ENCODE results near the gene UBE2B. TPM values are rescaled to one million over a fixed set of nuclear protein-coding genes. Genes with fewer than 3 reads are reported as not detected.
"Not testable (repeated sequence)": the region's sequence is repeated elsewhere in the genome, so short reads cannot be mapped to it uniquely, and the experiment has no call there.

UBE2B gene
- total RNA-seq, 4 donors from 2014 or later, result 20.9 to 50.0 (median 41.7) TPM

- 0% methylated on average over 12 to 13 of the region's 29 CpGs for WGBS, 2 donors
- peaks cover 8 to 55% (median 18%) of the 10 kb centered on the region in 3 donors for H3K4me1 ChIP-seq
- no peaks in the 10 kb centered on the region for H3K9me3 ChIP-seq
- peak overlapping the region; percentile 75 to 93 (median 85) for H3K4me3 ChIP-seq
- peak overlapping the region; percentile 96 to 99 (median 98) for H3K27ac ChIP-seq
- intact Hi-C loops (cut with DNase I), result loop anchor here (5.0 kb wide), 1 partner anchor 155 kb away; the partner anchor contains the start of gene JADE2
- H3K27me3 ChIP-seq, result no peaks in the 10 kb centered on the region
- H3K36me3 ChIP-seq, result peaks cover 0 to 26% (median 3%) of the 10 kb centered on the region in 3 donors
- no peak for TF ChIP-seq CTCF (IDR thresholded peaks at IDR 0.05)
- peak in 1 of 4 donors; percentile 13 for TF ChIP-seq POLR2A (IDR thresholded peaks at IDR 0.05)
- DNase-seq, result no peak
These were observed 518 bp downstream of the UBE2B start for GRCh38 chr5:134371834-134372340.

- Histone ChIP-seq H3K4me1 (peaks cover 8 to 45% (median 12%) of the 10 kb centered on the region in 3 donors), H3K4me3 (peak overlapping the region in 2 of 4 donors; percentile 75 to 93), H3K36me3 (peaks cover 0 to 43% (median 8%) of the 10 kb centered on the region in 3 donors)
- H3K9me3 ChIP-seq, H3K27me3 ChIP-seq, H3K27ac ChIP-seq, DNase-seq: not testable (repeated sequence)
- WGBS, 2 donors, result 95 to 96% methylated on average over 3 to 5 of the region's 5 CpGs
- intact Hi-C loops (cut with DNase I), result loop anchor here (5.0 kb wide), 1 partner anchor 154 kb away; the partner anchor contains the start of gene JADE2
These were observed 2.3 kb downstream of the UBE2B start for GRCh38 chr5:134373633-134374032.

- peaks cover 0 to 49% (median 8%) of the 10 kb centered on the region in 3 donors for H3K36me3 ChIP-seq
- H3K27ac ChIP-seq, result no peak overlapping the region
- 60 to 74% methylated on average over 3 of the region's 3 CpGs for WGBS, 2 donors
- intact Hi-C loops (cut with DNase I), result loop anchor here (5.0 kb wide), 1 partner anchor 153 kb away; the partner anchor contains the start of gene JADE2
- H3K4me3 ChIP-seq, result no peak overlapping the region
- H3K9me3 ChIP-seq, result no peaks in the 10 kb centered on the region
- DNase-seq, result no peak
- no peak for TF ChIP-seq POLR2A (IDR thresholded peaks at IDR 0.05)
- H3K27me3 ChIP-seq, result no peaks in the 10 kb centered on the region
- H3K4me1 ChIP-seq, result peaks cover 8 to 45% (median 12%) of the 10 kb centered on the region in 3 donors
These were observed 2.9 kb downstream of the UBE2B start for GRCh38 chr5:134374232-134374631.

- Histone ChIP-seq H3K36me3 (peaks cover 8 to 97% (median 37%) of the 10 kb centered on the region in 3 donors), H3K27ac (no peak overlapping the region), H3K27me3 (no peaks in the 10 kb centered on the region), H3K9me3 (no peaks in the 10 kb centered on the region), H3K4me3 (no peak overlapping the region), H3K4me1 (no peaks in the 10 kb centered on the region)
- intact Hi-C loops (cut with DNase I), result no loop called here
- DNase-seq, result no peak
- WGBS, 2 donors, result 56 to 59% methylated on average over 5 of the region's 5 CpGs
- no peak for TF ChIP-seq POLR2A (IDR thresholded peaks at IDR 0.05)
- no peak for TF ChIP-seq CTCF (IDR thresholded peaks at IDR 0.05)
These were observed 9.0 kb downstream of the UBE2B start for GRCh38 chr5:134380346-134380745.

GRCh38 chr5:134382204-134382603 is 10.8 kb downstream of the UBE2B start:
- H3K36me3 ChIP-seq, result peaks cover 8 to 100% (median 38%) of the 10 kb centered on the region in 3 donors
- not testable (repeated sequence) for DNase-seq

GRCh38 chr5:134383980-134384697 is 12.8 kb downstream of the UBE2B start:
- intact Hi-C loops (cut with DNase I), result no loop called here
- Histone ChIP-seq H3K4me1 (no peaks in the 10 kb centered on the region), H3K9me3 (no peaks in the 10 kb centered on the region), H3K27ac (no peak overlapping the region), H3K4me3 (no peak overlapping the region), H3K36me3 (peaks cover 8 to 100% (median 41%) of the 10 kb centered on the region in 3 donors), H3K27me3 (no peaks in the 10 kb centered on the region)
- 60 to 73% methylated on average over 4 of the region's 4 CpGs for WGBS, 2 donors
- no peak for DNase-seq
- TF ChIP-seq POLR2A (IDR thresholded peaks at IDR 0.05), result no peak

More at GRCh38 chr5:134382204-134382603, 10.8 kb downstream of the UBE2B start:
- H3K27me3 ChIP-seq; H3K9me3 ChIP-seq; intact Hi-C loops (cut with DNase I); H3K4me3 ChIP-seq; H3K27ac ChIP-seq; H3K4me1 ChIP-seq: not testable (repeated sequence)
- 94 to 100% methylated on average over 2 of the region's 2 CpGs for WGBS, 2 donors

- DNase-seq, result no peak
- intact Hi-C loops (cut with DNase I), result no loop called here
- TF ChIP-seq CTCF (IDR thresholded peaks at IDR 0.05) (no peak), POLR2A (IDR thresholded peaks at IDR 0.05) (no peak)
- Histone ChIP-seq H3K27ac (no peak overlapping the region), H3K4me1 (no peaks in the 10 kb centered on the region), H3K9me3 (no peaks in the 10 kb centered on the region), H3K27me3 (no peaks in the 10 kb centered on the region), H3K4me3 (no peak overlapping the region), H3K36me3 (peaks cover 8 to 100% (median 39%) of the 10 kb centered on the region in 3 donors)
- WGBS, 2 donors, result 83 to 93% methylated on average over 1 of the region's 1 CpG
These were observed 16.1 kb downstream of the UBE2B start for GRCh38 chr5:134387443-134387842.
